Activated CD4-positive, alpha-beta T cell treated with anti-CD3 and anti-CD28 coated beads for 48 hours (primary cell): ENCODE measurements around the gene KCNRG.
"Not testable (repeated sequence)": the region's sequence is repeated elsewhere in the genome, so short reads cannot be mapped to it uniquely, and the experiment has no call there.

Experiments used
- DNase-seq: peaks from one replicate; pipeline ENCODE4 v3.0.0-alpha.2; 2020

KCNRG gene

DNA sequence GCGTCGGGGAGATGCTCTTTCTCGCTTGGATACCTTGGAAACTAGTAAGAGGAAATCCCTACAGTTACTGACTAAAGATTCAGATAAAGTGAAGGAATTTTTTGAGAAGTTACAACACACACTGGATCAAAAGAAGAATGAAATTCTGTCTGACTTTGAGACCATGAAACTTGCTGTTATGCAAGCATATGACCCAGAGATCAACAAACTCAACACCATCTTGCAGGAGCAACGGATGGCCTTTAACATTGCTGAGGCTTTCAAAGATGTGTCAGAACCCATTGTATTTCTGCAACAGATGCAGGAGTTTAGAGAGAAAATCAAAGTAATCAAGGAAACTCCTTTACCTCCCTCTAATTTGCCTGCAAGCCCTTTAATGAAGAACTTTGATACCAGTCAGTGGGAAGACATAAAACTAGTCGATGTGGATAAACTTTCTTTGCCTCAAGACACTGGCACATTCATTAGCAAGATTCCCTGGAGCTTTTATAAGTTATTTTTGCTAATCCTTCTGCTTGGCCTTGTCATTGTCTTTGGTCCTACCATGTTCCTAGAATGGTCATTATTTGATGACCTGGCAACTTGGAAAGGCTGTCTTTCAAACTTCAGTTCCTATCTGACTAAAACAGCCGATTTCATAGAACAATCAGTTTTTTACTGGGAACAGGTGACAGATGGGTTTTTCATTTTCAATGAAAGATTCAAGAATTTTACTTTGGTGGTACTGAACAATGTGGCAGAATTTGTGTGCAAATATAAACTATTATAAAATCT lies 2.7 kb upstream of the KCNRG start:
- no peak for DNase-seq

DNA sequence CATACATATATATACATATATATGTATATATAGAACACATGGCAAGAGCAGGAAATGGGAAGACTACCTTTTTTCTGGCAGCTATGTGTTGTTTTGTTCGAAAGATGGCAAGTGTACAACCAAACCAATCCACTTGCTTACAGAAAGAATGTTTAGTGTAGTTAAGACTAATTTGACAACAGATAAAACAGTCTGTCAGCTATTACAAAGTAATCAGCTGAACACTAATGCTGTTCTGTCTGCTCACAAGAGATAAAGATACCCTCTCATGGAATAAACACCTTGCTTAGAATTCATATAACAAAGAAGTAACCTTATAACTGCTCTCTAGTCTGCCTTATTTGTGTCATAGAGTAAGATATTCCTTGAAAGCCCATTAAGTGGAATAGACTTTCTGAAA lies 858 bp upstream of the KCNRG start:
- no peak for DNase-seq

DNA sequence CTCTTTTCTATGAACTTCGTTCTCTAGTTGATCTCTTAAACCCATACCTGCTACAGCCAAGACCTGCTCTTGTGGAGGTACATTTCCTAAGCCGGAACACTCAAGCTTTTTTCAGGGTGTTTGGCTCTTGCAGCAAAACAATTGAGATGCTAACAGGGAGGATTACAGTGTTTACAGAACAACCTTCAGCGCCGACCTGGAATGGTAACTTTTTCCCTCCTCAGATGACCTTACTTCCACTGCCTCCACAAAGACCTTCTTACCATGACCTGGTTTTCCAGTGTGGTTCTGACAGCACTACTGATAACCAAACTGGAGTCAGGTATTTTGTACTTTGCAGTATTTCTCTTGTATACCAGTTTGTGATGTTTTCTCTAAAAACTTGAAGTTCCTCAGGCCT lies 506 bp downstream of the KCNRG start:
- DNase-seq: no peak

DNA sequence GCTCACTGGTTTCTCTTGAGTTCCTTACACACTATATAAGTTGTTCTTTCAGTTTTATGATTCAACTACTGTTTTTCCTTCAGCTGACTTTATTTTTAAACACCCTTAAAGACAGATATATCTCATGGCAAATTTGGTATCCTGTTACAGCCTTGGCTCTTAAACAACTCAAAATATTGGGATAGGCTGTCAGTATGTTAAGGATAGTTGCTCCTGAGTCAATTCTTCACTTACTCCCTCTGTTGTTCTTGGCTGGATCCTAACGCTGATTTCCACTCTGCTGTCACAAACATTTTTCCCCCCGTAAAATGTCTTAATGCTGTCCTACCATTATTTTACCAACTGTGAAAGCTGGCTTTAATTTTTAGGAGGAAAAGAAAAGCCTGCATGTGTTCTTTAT lies 1.2 kb downstream of the KCNRG start:
- DNase-seq: no peak

DNA sequence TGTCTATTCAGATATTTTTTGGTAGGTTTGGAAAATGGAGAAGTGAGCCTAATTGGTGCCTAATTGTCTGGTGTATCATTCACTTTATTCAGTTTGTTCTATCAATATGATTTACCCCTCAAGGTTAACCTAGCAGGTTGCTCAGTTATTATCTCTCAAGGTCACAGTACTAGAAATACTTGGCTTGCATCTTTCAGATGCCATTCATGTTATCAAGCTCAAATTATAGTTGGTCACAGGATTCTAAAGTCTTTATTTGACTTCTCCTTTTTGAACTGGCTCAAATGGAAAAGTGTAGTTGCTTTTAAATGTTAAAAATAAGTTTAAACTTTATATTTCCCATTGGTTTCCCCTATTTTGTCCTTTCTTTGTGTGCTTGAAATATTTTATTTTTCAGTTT lies 2.6 kb downstream of the KCNRG start:
- no peak for DNase-seq

DNA sequence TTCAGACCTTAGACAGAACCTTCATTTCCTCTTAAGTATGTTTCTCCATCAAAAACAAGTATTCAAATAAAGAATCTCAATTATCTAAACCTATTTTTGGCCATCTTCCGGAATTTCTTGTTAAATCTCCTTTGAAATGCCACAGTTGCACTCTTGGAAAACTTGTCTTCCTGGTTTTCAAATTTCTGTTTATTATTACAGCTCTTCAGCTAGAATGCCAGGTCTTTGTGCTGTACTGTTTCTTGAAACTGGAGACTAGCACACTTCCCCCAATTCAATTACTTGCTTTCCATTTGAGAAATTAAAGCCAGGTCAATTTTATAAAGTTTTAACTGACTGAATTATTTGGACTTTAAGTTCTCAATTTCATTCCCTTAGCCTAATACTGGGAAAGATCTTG lies 10.2 kb downstream of the KCNRG start:
- no peak for DNase-seq

DNA sequence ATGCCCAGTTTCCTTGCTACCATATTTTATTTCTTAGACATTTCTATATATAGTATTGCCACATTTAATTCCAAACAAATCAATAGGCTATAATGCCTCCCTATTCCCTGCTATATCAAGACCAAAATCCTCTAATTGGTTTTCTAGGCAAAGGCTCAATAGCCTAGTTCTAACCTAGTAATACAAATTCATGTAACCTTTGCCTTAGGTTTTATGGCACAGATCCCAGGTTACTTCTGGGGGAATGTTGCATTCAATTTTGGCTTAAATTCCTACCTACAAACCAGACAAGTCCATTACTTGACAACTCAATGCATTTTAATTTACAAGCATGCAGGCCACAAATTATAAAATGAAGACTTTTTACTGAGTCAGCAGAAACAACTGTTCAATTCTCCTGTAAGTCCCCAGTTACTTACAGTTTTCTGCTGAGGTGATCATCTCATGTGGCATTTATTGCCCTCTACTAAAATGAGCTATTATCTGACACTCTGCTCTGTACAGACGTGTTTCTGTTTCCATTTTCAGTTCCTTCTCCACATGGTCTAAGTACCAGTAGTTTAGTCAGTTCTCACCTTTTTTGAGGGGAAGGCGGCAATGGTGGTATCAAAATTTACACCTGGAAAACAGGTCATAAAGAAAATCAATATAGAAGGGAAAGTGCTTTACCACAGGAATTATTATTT lies 11.7 kb downstream of the KCNRG start:
- DNase-seq: no peak

DNA sequence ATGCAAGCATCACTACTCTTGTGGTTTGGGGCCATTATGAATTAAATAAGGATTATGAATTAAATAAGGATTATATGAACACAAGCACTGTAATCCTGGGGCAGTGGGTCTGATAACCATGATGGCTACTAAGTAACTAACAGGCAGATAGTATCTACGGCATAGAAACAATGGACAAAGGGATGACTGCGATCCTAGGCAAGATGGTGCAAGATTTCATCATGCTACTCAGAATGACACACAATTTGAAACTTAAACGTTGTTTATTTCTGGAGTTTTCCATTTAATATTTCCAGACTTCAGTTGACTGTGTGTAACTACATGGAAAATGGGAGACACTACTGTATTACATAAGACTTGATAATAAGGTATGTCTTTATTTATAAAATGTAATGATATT lies 15.1 kb downstream of the KCNRG start:
- no peak for DNase-seq

DNA sequence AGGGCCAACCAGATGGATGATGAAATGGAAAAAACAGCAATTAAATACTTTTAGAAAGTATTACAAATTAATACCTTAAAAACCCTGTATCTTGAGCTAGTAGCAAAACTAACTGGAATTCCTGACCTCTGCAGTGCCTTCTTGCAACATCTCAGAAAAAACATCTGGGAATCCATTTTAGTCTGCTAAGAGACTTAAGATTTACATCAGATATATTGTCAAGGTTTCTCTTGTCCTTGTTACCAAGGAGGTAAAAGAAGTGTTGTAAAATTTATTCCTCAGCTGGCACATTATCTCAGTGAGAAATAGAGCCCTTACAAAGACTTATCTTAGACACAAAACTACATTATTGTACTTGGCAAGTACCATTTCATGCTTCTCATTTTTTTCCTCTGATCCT lies 18.5 kb downstream of the KCNRG start:
- DNase-seq: no peak

DNA sequence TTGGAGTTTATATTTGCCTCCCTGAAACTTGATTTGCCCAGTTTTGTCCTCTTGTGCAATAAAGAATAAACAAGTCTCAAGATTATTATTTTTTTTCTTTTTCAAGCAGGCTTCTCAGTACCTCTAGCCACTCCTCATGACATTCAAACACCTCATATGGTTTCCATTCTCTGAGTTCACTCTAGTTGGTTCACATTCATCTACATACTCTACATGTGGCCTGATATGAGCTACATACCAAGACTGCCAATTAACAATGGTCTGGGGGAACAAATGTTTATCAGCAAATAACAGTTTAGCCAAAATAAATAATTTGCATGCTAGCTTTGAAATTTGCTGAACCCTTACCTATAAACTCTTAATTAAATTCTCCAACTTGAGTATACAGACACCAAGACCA lies 22.5 kb downstream of the KCNRG start:
- no peak for DNase-seq

DNA sequence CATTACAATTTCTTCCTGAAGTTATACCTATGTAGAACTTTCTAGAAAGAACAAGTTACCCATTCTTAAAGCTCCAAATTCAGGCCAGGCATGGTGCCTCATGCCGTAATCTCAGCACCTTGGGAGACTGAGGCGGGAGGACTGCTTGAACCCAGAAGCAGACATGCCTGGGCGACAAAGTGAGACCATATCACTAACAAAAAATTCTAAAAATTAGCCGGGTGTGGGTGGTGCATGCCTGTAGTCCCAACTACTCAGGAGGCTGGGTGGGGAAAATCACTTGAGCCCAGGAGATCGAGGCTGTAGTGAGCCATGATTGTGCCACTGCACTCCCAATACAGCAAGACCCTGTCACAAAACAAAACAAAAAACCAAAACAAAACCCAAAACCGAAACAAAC lies 23.0 kb downstream of the KCNRG start:
- no peak for DNase-seq

DNA sequence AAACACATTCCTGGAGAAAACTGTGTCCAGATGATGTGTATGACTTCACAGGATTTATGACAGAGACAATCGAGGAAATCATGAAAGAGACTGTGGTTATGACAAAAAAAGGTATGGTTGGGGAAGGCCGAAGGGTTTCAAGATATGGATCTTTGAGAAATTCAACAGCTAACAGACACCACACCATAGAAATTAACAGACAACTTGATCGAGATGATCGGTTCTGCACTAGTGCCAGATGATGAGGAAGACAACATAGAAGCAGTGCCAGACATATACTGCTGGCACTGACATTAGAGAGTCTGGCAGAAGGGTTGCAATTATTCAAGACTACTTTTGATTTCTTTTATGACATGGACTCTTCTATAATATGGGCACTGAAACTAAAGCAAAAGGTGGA lies 37.2 kb downstream of the KCNRG start:
- DNase-seq: no peak

DNA sequence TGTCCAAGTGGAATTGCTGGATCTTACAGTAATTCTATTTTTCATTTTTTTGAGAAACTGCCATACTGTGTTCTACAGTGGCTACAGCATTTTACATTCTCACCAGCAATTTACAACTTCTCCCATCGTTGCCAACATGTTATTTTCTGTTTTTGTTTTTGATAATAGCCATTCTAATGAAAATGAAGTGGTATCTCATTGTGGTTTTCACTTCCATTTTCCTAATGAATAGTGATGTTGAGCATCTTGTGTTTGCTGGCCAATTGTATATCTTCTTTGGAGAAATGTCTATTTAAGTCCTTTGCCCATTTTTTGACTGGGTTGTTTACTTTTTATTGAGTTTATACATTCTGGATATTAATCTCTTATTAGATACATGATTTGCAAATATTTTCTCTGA lies 38.6 kb downstream of the KCNRG start:
- DNase-seq: no peak

DNA sequence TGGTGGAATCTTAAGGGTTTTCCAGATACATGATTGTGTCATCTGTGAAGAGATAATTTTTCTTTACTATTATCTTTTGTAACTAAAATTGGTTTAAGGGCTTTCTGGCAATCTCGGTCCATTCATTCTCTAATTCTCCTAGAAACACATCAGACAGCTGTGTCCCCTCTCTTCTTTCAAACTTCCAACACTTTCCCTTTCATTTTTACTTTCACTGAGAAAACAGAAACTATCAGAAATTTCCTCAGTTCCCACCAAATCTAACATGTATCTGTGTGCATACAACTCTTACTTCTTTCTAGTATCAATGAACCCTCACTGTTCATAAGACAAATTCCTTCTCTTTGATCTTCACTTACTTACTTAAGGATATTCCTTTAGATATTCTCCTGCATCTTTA lies 40.2 kb downstream of the KCNRG start:
- no peak for DNase-seq

DNA sequence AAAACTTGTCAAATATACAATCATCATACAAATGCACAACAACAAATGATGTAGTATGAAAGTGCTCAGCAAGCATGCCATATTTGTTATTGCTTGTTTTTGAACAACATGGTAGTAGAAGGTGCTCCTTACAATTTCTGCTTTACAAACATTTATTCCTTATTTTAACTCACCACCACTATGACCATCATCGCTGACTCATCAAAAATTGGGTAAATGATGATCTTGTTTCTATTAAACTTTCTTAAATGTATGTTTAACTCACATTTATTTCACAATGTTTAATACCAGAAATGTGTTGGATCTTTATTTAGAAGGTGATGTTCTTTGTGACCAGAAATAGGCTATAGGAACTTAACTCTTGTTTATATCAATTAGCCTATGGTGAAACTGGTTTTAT lies 45.5 kb downstream of the KCNRG start:
- DNase-seq: no peak

DNA sequence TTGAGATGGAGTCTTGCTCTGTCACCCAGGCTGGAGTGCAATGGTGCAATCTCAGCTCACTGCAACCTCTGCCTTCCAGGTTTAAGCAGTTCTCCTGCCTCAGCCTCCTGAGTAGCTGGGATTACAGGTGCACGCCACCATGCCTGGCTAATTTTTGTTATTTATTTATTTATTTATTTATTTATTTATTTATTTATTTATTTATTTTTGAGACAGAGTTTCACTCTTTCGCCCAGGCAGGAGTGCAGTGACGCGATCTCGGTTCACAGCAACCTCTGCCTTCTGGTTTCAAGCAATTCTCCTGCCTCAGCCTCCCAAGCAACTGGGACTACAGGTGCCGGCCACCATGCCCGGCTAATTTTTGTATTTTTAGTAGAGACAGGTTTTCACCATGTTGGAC lies 47.1 kb downstream of the KCNRG start:
- not testable (repeated sequence) for DNase-seq

DNA sequence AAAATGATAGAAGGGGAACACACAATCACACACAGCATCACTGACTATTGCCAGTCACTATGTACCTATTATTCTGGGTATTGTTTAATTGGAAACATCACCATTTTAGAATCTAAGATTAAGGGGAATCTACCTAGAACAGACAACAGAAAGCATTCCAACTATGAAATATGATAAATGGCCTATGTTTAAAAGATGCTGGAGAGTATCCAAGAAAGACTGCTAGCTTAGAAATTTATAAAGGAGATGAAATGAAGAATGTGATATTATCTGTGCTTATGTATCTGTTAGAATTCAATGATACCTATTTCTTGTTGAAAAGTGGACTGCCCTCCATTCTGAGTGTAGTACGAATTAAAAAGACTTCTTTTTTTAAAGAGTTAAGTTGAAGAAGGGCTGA lies 50.5 kb downstream of the KCNRG start:
- DNase-seq: no peak

DNA sequence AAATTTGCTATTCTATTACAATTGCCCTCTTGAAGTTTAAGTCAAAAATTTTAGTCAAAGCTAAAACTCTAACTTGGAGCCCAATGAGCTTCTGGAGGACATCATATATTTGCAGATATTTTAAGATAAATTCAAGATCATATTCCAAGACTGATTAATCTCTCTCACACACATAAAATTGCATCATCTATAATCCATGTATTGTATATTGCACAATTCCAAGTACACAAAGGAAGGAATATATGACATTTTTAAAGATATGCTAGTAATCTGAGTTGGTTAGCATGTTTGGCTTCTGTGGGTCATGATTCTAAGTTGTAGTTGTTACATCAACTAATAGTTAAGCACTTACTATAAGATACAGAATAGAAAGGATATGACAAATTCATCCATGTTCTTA lies 53.3 kb downstream of the KCNRG start:
- DNase-seq: no peak

DNA sequence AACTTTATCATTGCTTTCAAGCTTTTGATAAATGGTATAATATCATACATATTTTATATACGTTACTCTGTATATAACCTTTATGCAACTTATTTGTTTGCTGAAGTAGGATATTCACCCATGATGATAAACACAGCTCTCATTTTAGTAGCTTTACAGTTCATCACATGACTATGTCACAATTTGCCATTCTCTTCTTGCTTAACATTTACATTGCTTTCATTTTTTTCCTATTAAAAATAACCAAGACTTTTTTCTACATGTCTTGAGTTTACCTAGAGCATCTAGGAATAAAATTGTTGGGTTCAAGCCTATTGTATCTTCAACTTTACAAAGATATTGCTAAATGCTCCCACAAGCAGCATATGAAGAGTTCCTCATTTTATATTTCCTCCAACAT lies 54.0 kb downstream of the KCNRG start:
- no peak for DNase-seq

DNA sequence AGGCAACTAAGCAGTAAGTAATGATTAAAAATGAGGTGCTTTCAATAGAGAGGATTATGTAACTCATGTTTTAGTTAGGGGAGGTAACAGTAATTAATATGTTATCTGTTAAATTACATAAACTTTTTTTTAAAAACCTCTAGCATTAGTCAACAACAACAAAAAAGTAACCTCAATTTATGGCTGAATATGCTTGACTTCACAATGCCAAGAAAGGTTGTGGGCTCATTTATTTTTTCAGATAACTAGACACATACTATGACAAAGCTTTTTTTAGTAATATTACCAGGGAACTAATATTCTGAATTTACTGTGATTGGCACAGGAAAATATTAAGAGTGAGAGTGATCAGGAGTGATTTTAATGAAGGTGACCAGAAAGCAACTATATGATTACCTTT lies 54.9 kb downstream of the KCNRG start:
- DNase-seq: no peak
